Upper lobe of left lung (tissue), 6 donors: ENCODE data around the gene POLD2. TPM values are rescaled to one million over a fixed set of nuclear protein-coding genes. Genes with fewer than 3 reads are reported as not detected.

Experiments
- ATAC-seq, 2 donors: fragments of 200-7000 bp; cut with Tn5 transposase; one replicate each; pipeline ENCODE4 v1.9.1; 2022; ENCODE audit warnings: mild to moderate bottlenecking in 2 of 2, moderate library complexity in 2 of 2; ENCODE audit not compliant: low FRiP score in 2 of 2
- DNase-seq, 2 donors: peaks; one replicate each; pipeline ENCODE4 v3.0.0-alpha.2; 2019 to 2020
- H3K27ac ChIP-seq, 4 donors: fragments of 200-600 bp; sonication (generic); one replicate each; pipeline ENCODE4 v1.5.1; 2016 to 2019
- H3K27me3 ChIP-seq, 4 donors: fragments of 200-600 bp; sonication (generic); one replicate each; pipeline ENCODE4 v1.5.1; 2017 to 2019
- H3K36me3 ChIP-seq, 4 donors: fragments of 200-600 bp; sonication (generic); one replicate each; pipeline ENCODE4 v1.5.1; 2016 to 2019
- H3K4me1 ChIP-seq, 4 donors: fragments of 200-600 bp; sonication (generic); one replicate each; pipeline ENCODE4 v1.5.1; 2018 to 2019
- H3K4me3 ChIP-seq, 4 donors: fragments of 200-600 bp; sonication (generic); one replicate each; pipeline ENCODE4 v1.5.1; 2017 to 2019; ENCODE audit warnings: mild to moderate bottlenecking in 2 of 4, moderate library complexity in 1 of 4
- H3K9me3 ChIP-seq, 4 donors: fragments of 200-600 bp; sonication (generic); one replicate each; pipeline ENCODE4 v1.5.1; 2018 to 2019
- EP300 ChIP-seq, 4 donors: sonication (generic); formaldehyde crosslinking; IDR thresholded peaks; one replicate each; pipeline ENCODE4 v1.5.1; 2017; ENCODE audit warnings: antibody characterized with exemption in 4 of 4, control low read depth in 2 of 4
- POLR2A ChIP-seq, 4 donors: fragments of 450-650 bp; IDR thresholded peaks; one replicate each; pipeline ENCODE4 v1.5.1; 2016 to 2017; ENCODE audit warnings: antibody characterized with exemption in 4 of 4, mild to moderate bottlenecking in 2 of 4
- POLR2AphosphoS5 ChIP-seq, 2 donors: sonication (generic); formaldehyde crosslinking; IDR thresholded peaks; one replicate each; pipeline ENCODE4 v1.5.1; 2017; ENCODE audit warnings: antibody characterized with exemption in 2 of 2
- WGBS, 2 donors: methylation state at CpG; one replicate each; pipeline ENCODE4 v1.1.5; 2017 to 2018; 5-methylcytosine and 5-hydroxymethylcytosine counted together
- total RNA-seq, 6 donors: library from RNA; depleted of rRNA in 4 of 6; stranded (reverse); fragments of >200 nt in 4 of 6; gene quantifications; one replicate each; pipeline versions ENCODE4 v1.1.0 to v1.2.1, GENCODE V29; 2016 to 2021
- TF ChIP-seq, protein P1 (sequence below), 6 experiments: fragments of 450-650 bp in 4 of 6; fragments of 200-600 bp in 2 of 6; sonication (generic) in 2 of 6; IDR thresholded peaks; one replicate each; pipeline ENCODE4 v1.5.1; 2016 to 2019; ENCODE audit warnings: antibody characterized with exemption in 6 of 6
- donor health status: DM: no; HTN: no; CAD: no; lungs with moderate emphysema.
- donor health status: DM: no; HTN: yes; CAD: no; lungs with severe emphysema.

Gene POLD2
- total RNA-seq, 6 donors from 2014 or later, result 27.2 to 70.1 (median 52.5) TPM

GRCh38 chr7:44080686-44081265 is 42.6 kb downstream of the POLD2 start:
- no peaks in the 10 kb centered on the region for H3K9me3 ChIP-seq
- peaks cover 17 to 50% (median 47%) of the 10 kb centered on the region in 4 donors for H3K36me3 ChIP-seq
- DNase-seq, result no peak
- no peak for ATAC-seq
- peaks cover 10 to 20% (median 13%) of the 10 kb centered on the region in 4 donors for H3K4me1 ChIP-seq
- H3K27ac ChIP-seq, result peak overlapping the region in 3 of 4 donors; percentile 15 to 95 (median 93)
- TF ChIP-seq, protein P1, sequence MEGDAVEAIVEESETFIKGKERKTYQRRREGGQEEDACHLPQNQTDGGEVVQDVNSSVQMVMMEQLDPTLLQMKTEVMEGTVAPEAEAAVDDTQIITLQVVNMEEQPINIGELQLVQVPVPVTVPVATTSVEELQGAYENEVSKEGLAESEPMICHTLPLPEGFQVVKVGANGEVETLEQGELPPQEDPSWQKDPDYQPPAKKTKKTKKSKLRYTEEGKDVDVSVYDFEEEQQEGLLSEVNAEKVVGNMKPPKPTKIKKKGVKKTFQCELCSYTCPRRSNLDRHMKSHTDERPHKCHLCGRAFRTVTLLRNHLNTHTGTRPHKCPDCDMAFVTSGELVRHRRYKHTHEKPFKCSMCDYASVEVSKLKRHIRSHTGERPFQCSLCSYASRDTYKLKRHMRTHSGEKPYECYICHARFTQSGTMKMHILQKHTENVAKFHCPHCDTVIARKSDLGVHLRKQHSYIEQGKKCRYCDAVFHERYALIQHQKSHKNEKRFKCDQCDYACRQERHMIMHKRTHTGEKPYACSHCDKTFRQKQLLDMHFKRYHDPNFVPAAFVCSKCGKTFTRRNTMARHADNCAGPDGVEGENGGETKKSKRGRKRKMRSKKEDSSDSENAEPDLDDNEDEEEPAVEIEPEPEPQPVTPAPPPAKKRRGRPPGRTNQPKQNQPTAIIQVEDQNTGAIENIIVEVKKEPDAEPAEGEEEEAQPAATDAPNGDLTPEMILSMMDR (IDR thresholded peaks at IDR 0.05), result no peak
- TF ChIP-seq POLR2AphosphoS5 (IDR thresholded peaks at IDR 0.05) (no peak), EP300 (IDR thresholded peaks at IDR 0.05) (no peak), POLR2A (IDR thresholded peaks at IDR 0.05) (no peak)
- H3K4me3 ChIP-seq, result peak overlapping the region in 2 of 4 donors; percentile 94 to 98
- no peaks in the 10 kb centered on the region for H3K27me3 ChIP-seq
- 77 to 89% methylated on average over 7 to 11 of the region's 11 CpGs for WGBS, 2 donors

- H3K4me1 ChIP-seq, result peaks cover 10 to 20% (median 13%) of the 10 kb centered on the region in 4 donors
- ATAC-seq, result no peak
- TF ChIP-seq, protein P1 (IDR thresholded peaks at IDR 0.05), result no peak
- no peak for TF ChIP-seq EP300 (IDR thresholded peaks at IDR 0.05)
- no peak for DNase-seq
- H3K27ac ChIP-seq, result peak overlapping the region in 1 of 4 donors; percentile 95
- H3K36me3 ChIP-seq, result peaks cover 17 to 56% (median 53%) of the 10 kb centered on the region in 4 donors
- WGBS, 2 donors, result 97% methylated on average over 5 of the region's 5 CpGs; no CpG with 5 or more reads in 1 of the 2 donors
- no peaks in the 10 kb centered on the region for H3K27me3 ChIP-seq
- no peaks in the 10 kb centered on the region for H3K9me3 ChIP-seq
- no peak overlapping the region for H3K4me3 ChIP-seq
Measured at GRCh38 chr7:44080118-44080517, 43.2 kb downstream of the POLD2 start.

GRCh38 chr7:44079331-44080021 is 43.9 kb downstream of the POLD2 start:
- no peaks in the 10 kb centered on the region for H3K27me3 ChIP-seq
- no peak for TF ChIP-seq POLR2AphosphoS5 (IDR thresholded peaks at IDR 0.05)
- no peak for DNase-seq
- H3K4me1 ChIP-seq, result peaks cover 10 to 21% (median 14%) of the 10 kb centered on the region in 4 donors
- 89 to 90% methylated on average over 5 to 9 of the region's 11 CpGs for WGBS, 2 donors
- no peak overlapping the region for H3K27ac ChIP-seq
- H3K4me3 ChIP-seq, result no peak overlapping the region
- ATAC-seq, result no peak
- H3K9me3 ChIP-seq, result no peaks in the 10 kb centered on the region
- peaks cover 17 to 63% (median 56%) of the 10 kb centered on the region in 4 donors for H3K36me3 ChIP-seq

- Histone ChIP-seq H3K9me3 (no peaks in the 10 kb centered on the region), H3K27me3 (no peaks in the 10 kb centered on the region), H3K27ac (no peak overlapping the region), H3K4me1 (peaks cover 13 to 31% (median 21%) of the 10 kb centered on the region in 4 donors), H3K36me3 (peaks cover 17 to 72% (median 58%) of the 10 kb centered on the region in 4 donors), H3K4me3 (no peak overlapping the region)
- DNase-seq, result no peak
- no peak for ATAC-seq
- 87% methylated on average over 8 of the region's 8 CpGs for WGBS, 2 donors
- TF ChIP-seq POLR2A (IDR thresholded peaks at IDR 0.05), result no peak
- TF ChIP-seq, protein P1 (IDR thresholded peaks at IDR 0.05), result no peak
- no peak for TF ChIP-seq POLR2AphosphoS5 (IDR thresholded peaks at IDR 0.05)
- no peak for TF ChIP-seq EP300 (IDR thresholded peaks at IDR 0.05)
Measured at GRCh38 chr7:44078521-44078920, 44.8 kb downstream of the POLD2 start.

GRCh38 chr7:44077681-44078091 is 45.7 kb downstream of the POLD2 start:
- WGBS, 2 donors, result 83 to 92% methylated on average over 5 of the region's 5 CpGs
- no peaks in the 10 kb centered on the region for H3K27me3 ChIP-seq
- TF ChIP-seq EP300 (IDR thresholded peaks at IDR 0.05), result no peak
- TF ChIP-seq POLR2A (IDR thresholded peaks at IDR 0.05), result no peak
- no peak for TF ChIP-seq POLR2AphosphoS5 (IDR thresholded peaks at IDR 0.05)
- TF ChIP-seq, protein P1 (IDR thresholded peaks at IDR 0.05), result no peak
- peaks cover 13 to 36% (median 27%) of the 10 kb centered on the region in 4 donors for H3K4me1 ChIP-seq
- H3K4me3 ChIP-seq, result no peak overlapping the region
- no peaks in the 10 kb centered on the region for H3K9me3 ChIP-seq
- H3K36me3 ChIP-seq, result peaks cover 22 to 81% (median 61%) of the 10 kb centered on the region in 4 donors
- ATAC-seq (no peak), DNase-seq (no peak)
- H3K27ac ChIP-seq, result no peak overlapping the region
